ENCODE results near the gene MAML3. TPM values are rescaled to one million over a fixed set of nuclear protein-coding genes. Genes with fewer than 3 reads are reported as not detected.

MAML3 gene
- total RNA-seq, 1 experiment from 2014 or later: 12.1 TPM

GRCh38 chr4:140004549-140004895 lies 149.5 kb downstream of the MAML3 start:
- BruUV-seq (replicated peaks): no TSS peak
- no peaks in the 10 kb centered on the region for H3K36me3 Mint-ChIP-seq (ENCODE audit: insufficient read depth, unreplicated experiment)
- intact Hi-C loops (cut with micrococcal nuclease; ENCODE audit: unreplicated experiment): no loop called here
- H3K27ac Mint-ChIP-seq (ENCODE audit: unreplicated experiment): no peak overlapping the region
- DNase-seq: no peak
- no peaks in the 10 kb centered on the region for H3K9me3 Mint-ChIP-seq (ENCODE audit: unreplicated experiment)
- H3K36me3 ChIP-seq (ENCODE audit: control insufficient read depth, insufficient read depth, low read length): no peaks in the 10 kb centered on the region
- H3K4me3 Mint-ChIP-seq (ENCODE audit: unreplicated experiment): no peak overlapping the region
- ChIA-PET POLR2A (no interaction called here), CTCF (interaction anchor here (0.6 to 0.7 kb wide), 3 partner anchors 230 to 337 kb away, joined by 3 to 4 read pairs (median 3); no protein-coding TSS in a partner anchor)
- no peaks in the 10 kb centered on the region for H3K27me3 ChIP-seq (replicated peaks; ENCODE audit: control insufficient read depth, insufficient read depth, low read length)
- no peaks in the 10 kb centered on the region for H3K4me1 Mint-ChIP-seq (ENCODE audit: low read depth, unreplicated experiment)
- no peaks in the 10 kb centered on the region for H3K9me3 ChIP-seq
- no peak for TF ChIP-seq CTCF (IDR thresholded peaks at IDR 0.05; ENCODE audit: insufficient read depth in 1 of 2, low read depth in 1 of 2, low read length in 1 of 2, severe bottlenecking in 1 of 2, unreplicated experiment in 1 of 2)
- H3K4me3 ChIP-seq (ENCODE audit: low read depth, low read length): no peak overlapping the region
- no peaks in the 10 kb centered on the region for H3K4me1 ChIP-seq
- H3K27me3 Mint-ChIP-seq (ENCODE audit: insufficient read depth, unreplicated experiment): no peaks in the 10 kb centered on the region

- no peak overlapping the region for H3K4me3 Mint-ChIP-seq (ENCODE audit: unreplicated experiment)
- no peaks in the 10 kb centered on the region for H3K4me1 ChIP-seq
- ChIA-PET POLR2A (no interaction called here), CTCF (interaction anchor here (0.6 to 0.7 kb wide), 3 partner anchors 230 to 337 kb away, joined by 3 to 4 read pairs (median 3); no protein-coding TSS in a partner anchor)
- no peak for DNase-seq
- no peaks in the 10 kb centered on the region for H3K27me3 Mint-ChIP-seq (ENCODE audit: insufficient read depth, unreplicated experiment)
- no peak overlapping the region for H3K27ac Mint-ChIP-seq (ENCODE audit: unreplicated experiment)
- no peak for TF ChIP-seq CTCF (IDR thresholded peaks at IDR 0.05; ENCODE audit: insufficient read depth in 1 of 2, low read depth in 1 of 2, low read length in 1 of 2, severe bottlenecking in 1 of 2, unreplicated experiment in 1 of 2)
- no peaks in the 10 kb centered on the region for H3K27me3 ChIP-seq (replicated peaks; ENCODE audit: control insufficient read depth, insufficient read depth, low read length)
- intact Hi-C loops (cut with micrococcal nuclease; ENCODE audit: unreplicated experiment): no loop called here
- H3K4me1 Mint-ChIP-seq (ENCODE audit: low read depth, unreplicated experiment): no peaks in the 10 kb centered on the region
- no peaks in the 10 kb centered on the region for H3K36me3 Mint-ChIP-seq (ENCODE audit: insufficient read depth, unreplicated experiment)
- no peaks in the 10 kb centered on the region for H3K9me3 Mint-ChIP-seq (ENCODE audit: unreplicated experiment)
- H3K4me3 ChIP-seq (ENCODE audit: low read depth, low read length): no peak overlapping the region
- no peaks in the 10 kb centered on the region for H3K36me3 ChIP-seq (ENCODE audit: control insufficient read depth, insufficient read depth, low read length)
- H3K9me3 ChIP-seq: no peaks in the 10 kb centered on the region
- BruUV-seq (replicated peaks): no TSS peak
Observed at GRCh38 chr4:140003876-140004548, 150.0 kb downstream of the MAML3 start.

GRCh38 chr4:140000232-140000631 lies 153.8 kb downstream of the MAML3 start:
- Histone ChIP-seq H3K4me1 (no peaks in the 10 kb centered on the region), H3K9me3 (no peaks in the 10 kb centered on the region), H3K36me3 (ENCODE audit: control insufficient read depth, insufficient read depth, low read length) (no peaks in the 10 kb centered on the region), H3K4me3 (ENCODE audit: low read depth, low read length) (no peak overlapping the region), H3K27me3 (replicated peaks; ENCODE audit: control insufficient read depth, insufficient read depth, low read length) (no peaks in the 10 kb centered on the region)
- no peaks in the 10 kb centered on the region for H3K9me3 Mint-ChIP-seq (ENCODE audit: unreplicated experiment)
- no peaks in the 10 kb centered on the region for H3K4me1 Mint-ChIP-seq (ENCODE audit: low read depth, unreplicated experiment)
- CTCF ChIA-PET: no interaction called here
- intact Hi-C loops (cut with micrococcal nuclease; ENCODE audit: unreplicated experiment): no loop called here
- TF ChIP-seq CTCF (IDR thresholded peaks at IDR 0.05; ENCODE audit: insufficient read depth in 1 of 2, low read depth in 1 of 2, low read length in 1 of 2, severe bottlenecking in 1 of 2, unreplicated experiment in 1 of 2): no peak
- no peaks in the 10 kb centered on the region for H3K36me3 Mint-ChIP-seq (ENCODE audit: insufficient read depth, unreplicated experiment)
- no peak overlapping the region for H3K27ac Mint-ChIP-seq (ENCODE audit: unreplicated experiment)
- POLR2A ChIA-PET: no interaction called here
- H3K27me3 Mint-ChIP-seq (ENCODE audit: insufficient read depth, unreplicated experiment): no peaks in the 10 kb centered on the region
- no peak overlapping the region for H3K4me3 Mint-ChIP-seq (ENCODE audit: unreplicated experiment)
- no peak for DNase-seq
- BruUV-seq (replicated peaks): no TSS peak

Data from Caco-2 (cell line).